OCI-LY3 (cell line): ENCODE results near the gene GALNT2.

Source experiments
- CTCF ChIP-seq: fragments of 200-600, 300-600 bp; sonication (generic); IDR thresholded peaks from 2 replicates; pipeline ENCODE4 v1.5.1; 2014; ENCODE audit warnings: antibody characterized with exemption, low read length, low read depth
- EZH2phosphoT487 ChIP-seq: fragments of 200-600 bp; shearing (Covaris generic); IDR thresholded peaks from 2 replicates; pipeline ENCODE4 v1.6.1; 2018; ENCODE audit warnings: antibody characterized with exemption, mixed run types, low read depth

GRCh38 chr1:230110971-230111370 lies 43.9 kb downstream of the GALNT2 start:
- TF ChIP-seq CTCF (no peak), EZH2phosphoT487 (no peak)
